ENCODE data around the gene QRFPR. TPM values are rescaled to one million over a fixed set of nuclear protein-coding genes. Genes with fewer than 3 reads are reported as not detected.
"Not testable (repeated sequence)": the region's sequence is repeated elsewhere in the genome, so short reads cannot be mapped to it uniquely, and the experiment has no call there.

The QRFPR gene
- total RNA-seq, 1 experiment from 2014 or later = 0.07 TPM

DNA sequence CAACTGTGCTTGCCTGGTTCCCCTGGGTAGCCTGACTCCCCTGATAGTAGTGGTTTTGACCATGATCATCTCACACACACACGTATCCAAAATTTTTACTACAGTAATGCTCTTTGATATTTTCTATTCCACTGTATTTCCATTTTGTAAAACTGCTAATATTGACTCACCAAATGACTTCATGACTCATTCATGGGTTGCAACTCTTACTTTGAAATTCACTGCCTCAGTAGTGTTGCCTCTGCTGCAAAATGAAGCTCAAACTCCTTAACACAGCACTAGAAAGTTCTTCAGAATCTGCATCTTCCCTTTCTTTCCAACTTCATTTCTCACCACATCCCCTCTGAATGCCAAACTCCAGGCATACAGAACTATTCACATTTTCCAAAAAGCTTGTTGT, 20.3 kb downstream of the QRFPR start:
- DNase-seq = no peak
- Histone ChIP-seq H3K27me3 (no peaks in the 10 kb centered on the region), H3K4me3 (no peak overlapping the region), H3K9me3 (no peaks in the 10 kb centered on the region), H3K36me3 (no peaks in the 10 kb centered on the region)

DNA sequence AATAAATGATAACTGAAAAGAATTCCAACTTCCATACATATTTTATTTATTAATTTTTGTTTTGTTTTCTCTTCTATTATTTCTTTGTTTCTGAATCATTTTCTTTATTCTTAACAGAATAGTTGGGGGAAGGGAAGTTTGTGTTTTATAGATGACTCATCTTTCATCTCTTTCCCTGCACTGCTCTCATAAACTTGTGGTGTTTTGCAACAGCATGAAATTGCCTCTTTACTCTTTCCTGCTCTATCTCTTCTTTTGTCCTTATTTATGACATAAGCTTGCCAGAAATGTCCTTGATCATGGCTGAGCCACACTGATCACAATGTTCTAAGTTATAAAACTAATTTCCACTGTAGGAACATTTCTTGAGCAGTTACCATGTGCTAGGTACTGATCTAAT, 22.3 kb downstream of the QRFPR start:
- H3K9me3 ChIP-seq = peaks cover 5% of the 10 kb centered on the region
- DNase-seq = no peak
- no peaks in the 10 kb centered on the region for H3K36me3 ChIP-seq
- H3K27me3 ChIP-seq = 0 out of 2 replicates have a peak, but pooled peaks cover 2% of the 10 kb centered on the region
- no peak overlapping the region for H3K4me3 ChIP-seq

GRCh38 chr4:121353213-121353612, 27.6 kb downstream of the QRFPR start:
- no peak for DNase-seq
- Histone ChIP-seq H3K36me3 (no peaks in the 10 kb centered on the region), H3K9me3 (peaks cover 5% of the 10 kb centered on the region), H3K27me3 (0 out of 2 replicates have a peak, but pooled peaks cover 8% of the 10 kb centered on the region), H3K4me3 (no peak overlapping the region)

DNA sequence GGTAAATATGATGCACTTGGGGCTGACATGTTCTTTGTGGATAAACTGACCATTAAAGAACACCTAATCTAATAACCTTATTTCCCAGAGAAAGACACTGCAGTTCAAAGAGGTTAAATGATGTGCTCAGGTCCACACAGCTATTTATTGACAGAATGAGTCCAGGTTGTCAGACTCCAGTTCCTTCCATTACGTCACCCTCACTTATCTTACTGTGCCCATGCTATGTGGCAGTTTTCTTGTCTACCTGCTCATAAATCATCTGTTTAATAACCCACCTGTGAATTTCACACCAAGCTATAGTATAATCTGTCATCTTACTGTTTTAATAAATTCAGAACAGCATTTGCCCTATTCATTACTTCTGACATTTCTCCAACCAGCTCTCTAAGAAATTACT, 36.7 kb downstream of the QRFPR start:
- Histone ChIP-seq H3K4me3 (no peak overlapping the region), H3K27me3 (peaks cover 7% of the 10 kb centered on the region), H3K36me3 (no peaks in the 10 kb centered on the region), H3K9me3 (no peaks in the 10 kb centered on the region)
- DNase-seq = no peak

GRCh38 chr4:121340247-121340646, 40.6 kb downstream of the QRFPR start:
- H3K36me3 ChIP-seq = no peaks in the 10 kb centered on the region
- H3K4me3 ChIP-seq = no peak overlapping the region
- no peaks in the 10 kb centered on the region for H3K9me3 ChIP-seq
- no peak for DNase-seq
- peaks cover 7% of the 10 kb centered on the region for H3K27me3 ChIP-seq

DNA sequence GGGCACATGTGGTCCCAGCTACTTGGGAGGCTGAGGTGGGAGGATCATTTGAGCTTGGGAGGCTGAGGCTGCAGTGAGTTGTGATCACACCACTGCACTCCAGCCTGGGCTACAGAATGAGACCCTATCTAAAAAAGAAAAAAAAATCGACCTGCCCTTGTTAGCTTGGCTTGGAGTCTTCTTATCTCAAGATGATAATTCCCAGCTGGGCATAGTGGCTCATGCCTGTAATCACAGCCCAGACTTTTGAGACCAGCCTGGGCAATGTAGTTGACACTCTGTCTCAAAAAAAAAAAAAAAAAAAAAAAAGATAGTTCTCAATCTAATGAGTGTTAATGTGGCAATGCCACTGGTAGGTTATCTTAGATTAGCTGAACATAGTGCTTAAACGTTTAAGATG, 41.0 kb downstream of the QRFPR start:
- H3K9me3 ChIP-seq = no peaks in the 10 kb centered on the region
- no peak overlapping the region for H3K4me3 ChIP-seq
- H3K36me3 ChIP-seq = no peaks in the 10 kb centered on the region
- no peak for DNase-seq
- H3K27me3 ChIP-seq = peaks cover 7% of the 10 kb centered on the region

DNA sequence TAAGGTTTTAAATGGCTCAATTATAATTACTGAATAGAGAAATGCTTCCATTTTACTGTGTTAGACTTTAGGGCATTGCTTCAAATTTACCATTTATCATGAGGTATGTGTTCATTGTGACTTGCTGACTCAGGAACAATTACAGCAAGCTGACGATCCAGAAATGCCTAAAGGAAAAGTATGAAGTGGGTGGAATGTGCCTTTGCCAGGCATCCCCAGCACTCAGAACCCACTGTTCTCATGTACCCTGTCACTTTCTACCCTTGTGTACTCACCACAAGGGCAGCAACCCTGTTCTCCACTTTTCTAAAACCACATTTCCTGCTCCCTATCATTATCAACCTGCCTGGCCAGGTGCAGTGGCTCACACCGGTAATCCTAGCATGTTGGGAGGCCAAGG, 41.5 kb downstream of the QRFPR start:
- Histone ChIP-seq H3K4me3 (no peak overlapping the region), H3K9me3 (no peaks in the 10 kb centered on the region), H3K27me3 (peaks cover 4% of the 10 kb centered on the region), H3K36me3 (no peaks in the 10 kb centered on the region)
- no peak for DNase-seq

GRCh38 chr4:121338518-121338917, 42.3 kb downstream of the QRFPR start:
- no peak for DNase-seq
- no peaks in the 10 kb centered on the region for H3K9me3 ChIP-seq
- H3K27me3 ChIP-seq = no peaks in the 10 kb centered on the region; the same call in 1 of the 2 replicates
- H3K36me3 ChIP-seq = no peaks in the 10 kb centered on the region
- H3K4me3 ChIP-seq = no peak overlapping the region

DNA sequence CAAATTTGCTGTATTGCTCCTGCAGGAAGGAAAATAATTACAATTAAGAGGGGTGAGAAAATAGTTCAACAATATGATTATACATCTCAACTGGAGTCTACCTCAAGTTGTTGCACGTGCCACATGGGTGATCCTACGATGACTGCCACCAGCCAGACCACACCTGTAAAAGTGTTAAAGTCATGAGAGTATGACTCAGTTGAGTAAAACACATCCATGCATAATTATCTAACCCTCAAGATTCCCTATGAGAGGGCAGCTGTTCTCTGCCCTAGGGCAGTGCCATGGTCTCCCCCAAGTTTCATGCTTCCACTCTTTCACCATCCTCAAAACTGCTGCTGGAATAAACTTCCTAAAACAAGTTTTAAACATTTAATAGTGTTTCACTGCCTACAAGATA, 44.1 kb downstream of the QRFPR start:
- no peak for DNase-seq
- Histone ChIP-seq H3K27me3 (no peaks in the 10 kb centered on the region), H3K9me3 (no peaks in the 10 kb centered on the region), H3K36me3 (no peaks in the 10 kb centered on the region), H3K4me3 (no peak overlapping the region)

DNA sequence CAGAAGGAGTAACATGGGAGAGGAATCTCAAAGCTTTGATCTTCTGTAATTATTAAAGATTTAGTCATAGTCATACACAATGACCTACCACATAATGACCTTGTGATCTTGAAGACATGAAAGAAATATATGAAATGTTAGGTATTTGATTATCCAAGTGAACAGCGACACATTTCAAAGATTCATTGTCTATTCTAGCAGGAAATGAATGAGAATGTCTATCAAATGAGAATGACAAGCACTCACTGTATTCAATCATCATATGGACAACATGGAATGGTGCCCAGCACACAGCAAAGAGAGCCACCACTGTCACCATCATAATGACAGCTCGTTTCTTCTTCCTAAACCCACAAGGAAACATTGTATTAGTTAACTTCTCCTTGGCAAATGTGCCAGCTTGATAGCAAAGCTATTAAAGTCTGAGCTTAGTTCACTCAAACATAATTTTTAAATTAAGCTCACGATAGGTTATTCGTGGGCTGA, 50.6 kb downstream of the QRFPR start:
- DNase-seq = no peak
- Histone ChIP-seq H3K9me3 (no peaks in the 10 kb centered on the region), H3K36me3 (no peaks in the 10 kb centered on the region), H3K4me3 (no peak overlapping the region), H3K27me3 (no peaks in the 10 kb centered on the region)

DNA sequence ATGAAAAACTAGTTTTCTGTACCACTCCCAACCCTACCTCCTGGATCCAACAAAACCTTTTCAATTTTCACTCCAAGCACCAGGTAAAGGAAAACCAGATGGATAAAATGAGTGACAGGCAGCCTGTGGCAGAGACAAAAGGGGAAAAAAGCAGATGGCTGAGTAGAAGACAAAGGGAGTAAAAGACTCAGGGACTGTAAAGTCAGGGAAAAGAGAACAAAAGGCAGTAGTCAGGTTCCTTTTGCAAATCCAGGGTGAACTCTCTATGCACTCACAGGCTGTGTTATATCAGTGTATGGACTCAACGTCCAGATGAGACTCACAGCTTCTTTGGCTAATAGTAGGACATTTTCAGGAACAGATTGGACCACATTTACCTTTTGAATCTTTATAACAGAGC, 54.2 kb downstream of the QRFPR start:
- Histone ChIP-seq H3K9me3 (no peaks in the 10 kb centered on the region), H3K36me3 (no peaks in the 10 kb centered on the region), H3K27me3 (no peaks in the 10 kb centered on the region), H3K4me3 (no peak overlapping the region)
- DNase-seq = no peak

- H3K9me3 ChIP-seq = no peaks in the 10 kb centered on the region
- no peaks in the 10 kb centered on the region for H3K27me3 ChIP-seq
- no peak overlapping the region for H3K4me3 ChIP-seq
- no peak for DNase-seq
- no peaks in the 10 kb centered on the region for H3K36me3 ChIP-seq
Measured at GRCh38 chr4:121324331-121324730, 56.5 kb downstream of the QRFPR start.

DNA sequence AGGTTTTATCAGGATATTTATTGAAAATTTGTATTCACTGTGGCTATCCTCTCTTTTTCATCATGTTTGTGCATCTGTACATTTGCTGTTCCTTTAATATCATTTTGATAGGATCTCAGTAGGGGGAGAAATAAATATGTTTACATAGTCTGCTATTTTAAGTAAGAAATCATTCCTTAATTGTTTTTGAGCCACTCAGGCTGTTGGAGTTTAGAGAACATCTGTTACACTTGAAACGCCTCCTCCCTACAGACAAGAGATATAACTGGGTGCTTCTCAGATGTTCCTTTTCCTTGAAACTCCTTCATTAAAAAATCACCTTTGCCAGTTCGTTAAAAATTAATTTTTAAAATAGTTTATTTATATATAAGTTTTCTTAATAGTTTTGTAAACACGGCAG, 59.4 kb downstream of the QRFPR start:
- Histone ChIP-seq H3K4me3 (no peak overlapping the region), H3K9me3 (no peaks in the 10 kb centered on the region), H3K27me3 (no peaks in the 10 kb centered on the region), H3K36me3 (no peaks in the 10 kb centered on the region)
- DNase-seq = no peak

DNA sequence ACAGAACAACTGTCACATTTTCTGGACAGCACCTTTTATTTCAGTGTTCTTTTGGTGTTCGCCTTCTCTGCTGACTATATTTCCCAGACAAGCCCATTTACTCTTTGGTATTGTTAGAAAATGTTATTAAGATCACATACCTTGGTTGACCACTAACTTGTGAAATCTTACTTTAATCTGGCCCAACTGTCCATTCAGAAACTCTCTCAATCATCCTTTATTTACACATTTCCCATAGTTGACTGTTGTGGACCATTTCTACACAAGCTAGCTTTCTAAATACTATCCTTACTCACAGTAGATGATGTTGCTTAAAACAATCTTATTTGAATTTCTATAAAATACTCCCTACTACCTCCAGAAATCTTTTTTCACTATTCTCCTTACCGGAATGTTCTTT, 64.7 kb downstream of the QRFPR start:
- no peak for DNase-seq
- no peak overlapping the region for H3K4me3 ChIP-seq
- no peaks in the 10 kb centered on the region for H3K36me3 ChIP-seq
- H3K27me3 ChIP-seq = no peaks in the 10 kb centered on the region
- H3K9me3 ChIP-seq = no peaks in the 10 kb centered on the region

GRCh38 chr4:121313430-121313829, 67.4 kb downstream of the QRFPR start:
- not testable (repeated sequence) for H3K4me3 ChIP-seq, H3K36me3 ChIP-seq, H3K27me3 ChIP-seq, DNase-seq, H3K9me3 ChIP-seq

GRCh38 chr4:121308828-121309227, 72.0 kb downstream of the QRFPR start:
- H3K9me3 ChIP-seq = no peaks in the 10 kb centered on the region
- no peaks in the 10 kb centered on the region for H3K36me3 ChIP-seq
- no peaks in the 10 kb centered on the region for H3K27me3 ChIP-seq
- H3K4me3 ChIP-seq = no peak overlapping the region
- DNase-seq = no peak

GRCh38 chr4:121308328-121308663, 72.5 kb downstream of the QRFPR start:
- H3K4me3 ChIP-seq = no peak overlapping the region
- no peaks in the 10 kb centered on the region for H3K27me3 ChIP-seq
- no peaks in the 10 kb centered on the region for H3K36me3 ChIP-seq
- no peak for DNase-seq
- no peaks in the 10 kb centered on the region for H3K9me3 ChIP-seq

- DNase-seq = peak; percentile 14
- Histone ChIP-seq H3K4me3 (no peak overlapping the region), H3K27me3 (no peaks in the 10 kb centered on the region), H3K36me3 (no peaks in the 10 kb centered on the region), H3K9me3 (no peaks in the 10 kb centered on the region)
Measured at GRCh38 chr4:121307445-121308327, 73.1 kb downstream of the QRFPR start.

Data from MG63 (cell line).